H1 (cell line): ENCODE results near the gene SFN. TPM values are rescaled to one million over a fixed set of nuclear protein-coding genes. Genes with fewer than 3 reads are reported as not detected.

Experiments
- CTCF ChIA-PET: fragments of 300-600 bp; sonication (Branson Sonifier 250); formaldehyde crosslinking; loops from one replicate; lab custom pipeline; 2021; ENCODE audit not compliant: partially characterized antibody; lab: Charles Lee
- POLR2A ChIA-PET: fragments of 300-600 bp; sonication (Branson Sonifier 250); formaldehyde crosslinking; loops from one replicate; lab custom pipeline; 2021; ENCODE audit warnings: inconsistent platforms; ENCODE audit not compliant: partially characterized antibody; lab: Charles Lee
- DNase-seq, 2 experiments: peaks; one replicate each; pipeline versions ENCODE4 v3.0.0 to v3.0.0-alpha.2; 2010 to 2022; ENCODE audit warnings: low spot score in 2 of 2, low read depth in 1 of 2, mixed read lengths in 1 of 2
- FAIRE-seq: peaks from 2 replicates; lab custom pipeline; 2011; peaks lifted over from hg19 to GRCh38; lab: Jason Lieb, UNC
- H2AFZ ChIP-seq: 2 replicates; pipeline ENCODE4 v1.8.1; 2012; ENCODE audit warnings: low read length, inconsistent platforms
- H2AK5ac ChIP-seq: 2 replicates; pipeline ENCODE4 v1.6.1; 2013; ENCODE audit warnings: low read depth, low read length
- H2BK120ac ChIP-seq: replicated peaks from 2 replicates; pipeline ENCODE3; 2013; ENCODE audit warnings: low read depth, low read length, inconsistent platforms
- H2BK12ac ChIP-seq: 2 replicates; pipeline ENCODE4 v1.6.1; 2013; ENCODE audit warnings: low read depth, low read length
- H2BK15ac ChIP-seq: 2 replicates; pipeline ENCODE4 v1.6.1; 2013; ENCODE audit warnings: low read length
- H2BK20ac ChIP-seq: 2 replicates; pipeline ENCODE4 v1.6.1; 2013; ENCODE audit warnings: low read length
- H2BK5ac ChIP-seq: 2 replicates; pipeline ENCODE4 v1.6.1; 2013; ENCODE audit warnings: low read depth, low read length
- H3K14ac ChIP-seq: 2 replicates; pipeline ENCODE4 v1.6.1; 2013; ENCODE audit warnings: inconsistent platforms; ENCODE audit not compliant: insufficient read length
- H3K18ac ChIP-seq: 2 replicates; pipeline ENCODE4 v1.6.1; 2013; ENCODE audit warnings: low read length; ENCODE audit errors: extremely low read depth
- H3K23ac ChIP-seq: 2 replicates; pipeline ENCODE4 v1.6.1; 2013; ENCODE audit warnings: inconsistent platforms; ENCODE audit not compliant: insufficient read length
- H3K23me2 ChIP-seq: 2 replicates; pipeline ENCODE4 v1.6.1; 2013; ENCODE audit warnings: low read depth, low read length
- H3K27ac ChIP-seq: 2 replicates; pipeline ENCODE4 v1.6.1; 2011; ENCODE audit warnings: low read depth, low read length, inconsistent platforms
- H3K27me3 ChIP-seq, 4 experiments: replicated peaks in 1 of 4; 1 replicate in 1 of 4; 2 replicates in 3 of 4; pipeline versions ENCODE4 v1.6.1 to v1.8.1; 2011 to 2013; ENCODE audit warnings: low read length in 3 of 4, mild to moderate bottlenecking in 3 of 4, inconsistent platforms in 2 of 4, mixed read lengths in 2 of 4, moderate library complexity in 1 of 4; ENCODE audit not compliant: control insufficient read depth in 3 of 4, insufficient read depth in 3 of 4; ENCODE audit errors: extremely low read depth in 1 of 4
- H3K36me3 ChIP-seq, 4 experiments: 2 replicates each; pipeline versions ENCODE4 v1.6.1 to v1.8.1; 2011 to 2013; ENCODE audit warnings: mild to moderate bottlenecking in 4 of 4, low read length in 3 of 4, moderate library complexity in 2 of 4, control low read depth in 1 of 4, inconsistent platforms in 1 of 4; ENCODE audit not compliant: insufficient read depth in 4 of 4, control insufficient read depth in 2 of 4
- H3K4ac ChIP-seq: replicated peaks from 2 replicates; pipeline ENCODE3; 2013; ENCODE audit warnings: low read length, low read depth, mixed read lengths, inconsistent platforms; ENCODE audit not compliant: insufficient read length
- H3K4me1 ChIP-seq, 4 experiments: replicated peaks in 1 of 4; 1 replicate in 1 of 4; 2 replicates in 3 of 4; pipeline versions ENCODE4 v1.6.1 to v1.8.1; 2011 to 2013; ENCODE audit warnings: low read length in 3 of 4, inconsistent platforms in 2 of 4, mixed read lengths in 1 of 4; ENCODE audit not compliant: insufficient read depth in 4 of 4, control insufficient read depth in 3 of 4
- H3K4me2 ChIP-seq, 2 experiments: 2 replicates each; pipeline versions ENCODE4 v1.6.1 to v1.8.1; 2011 to 2013; ENCODE audit warnings: low read depth in 2 of 2, low read length in 2 of 2, control low read depth in 1 of 2, inconsistent platforms in 1 of 2, mild to moderate bottlenecking in 1 of 2; ENCODE audit not compliant: insufficient read depth in 1 of 2
- H3K4me3 ChIP-seq, 4 experiments: fragments of 200-600, 300-600 bp in 1 of 4; sonication (generic), shearing (Covaris generic), sonication (Bioruptor Twin) in 1 of 4; 2 replicates each; pipeline versions ENCODE4 v1.5.1 to v1.8.1; 2011 to 2016; ENCODE audit warnings: low read length in 4 of 4, low read depth in 3 of 4, control low read depth in 2 of 4, inconsistent platforms in 2 of 4, mild to moderate bottlenecking in 2 of 4, mixed read lengths in 1 of 4, moderate library complexity in 1 of 4; ENCODE audit not compliant: insufficient read depth in 2 of 4; ENCODE audit errors: extremely low read depth in 1 of 4
- H3K56ac ChIP-seq: replicated peaks from 2 replicates; pipeline ENCODE3; 2013; ENCODE audit warnings: low read depth, mild to moderate bottlenecking, mixed read lengths, low read length, inconsistent platforms; ENCODE audit not compliant: insufficient read length
- H3K79me1 ChIP-seq: 2 replicates; pipeline ENCODE4 v1.6.1; 2013; ENCODE audit warnings: low read depth, low read length, control low read depth
- H3K79me2 ChIP-seq, 2 experiments: 2 replicates each; pipeline versions ENCODE4 v1.6.1 to v1.8.1; 2012 to 2013; ENCODE audit warnings: low read length in 2 of 2, mild to moderate bottlenecking in 2 of 2, inconsistent platforms in 1 of 2; ENCODE audit not compliant: insufficient read depth in 2 of 2, control insufficient read depth in 1 of 2
- H3K9ac ChIP-seq, 4 experiments: replicated peaks in 1 of 4; 1 replicate in 1 of 4; 2 replicates in 3 of 4; pipeline versions ENCODE4 v1.6.1 to v1.8.1; 2011 to 2013; ENCODE audit warnings: low read depth in 3 of 4, low read length in 3 of 4, control low read depth in 2 of 4, mild to moderate bottlenecking in 2 of 4, moderate library complexity in 2 of 4, inconsistent platforms in 1 of 4; ENCODE audit errors: extremely low read depth in 1 of 4
- H3K9me3 ChIP-seq, 2 experiments: 2 replicates each; pipeline versions ENCODE4 v1.6.1 to v1.8.1; 2012 to 2013; ENCODE audit warnings: mild to moderate bottlenecking in 2 of 2, moderate library complexity in 2 of 2, control low read depth in 1 of 2, inconsistent platforms in 1 of 2, low read depth in 1 of 2, low read length in 1 of 2, mixed read lengths in 1 of 2; ENCODE audit not compliant: insufficient read depth in 2 of 2
- H4K20me1 ChIP-seq, 2 experiments: replicated peaks in 1 of 2; 2 replicates each; pipeline versions ENCODE3 to v1.8.1; 2011 to 2013; ENCODE audit warnings: inconsistent platforms in 2 of 2, low read length in 2 of 2, mild to moderate bottlenecking in 1 of 2; ENCODE audit not compliant: insufficient read depth in 2 of 2, control insufficient read depth in 1 of 2
- H4K5ac ChIP-seq: 2 replicates; pipeline ENCODE4 v1.6.1; 2013; ENCODE audit warnings: low read length, low read depth, mixed read lengths, inconsistent platforms; ENCODE audit not compliant: insufficient read length
- H4K8ac ChIP-seq: 2 replicates; pipeline ENCODE4 v1.8.0; 2013; ENCODE audit warnings: mild to moderate bottlenecking, moderate library complexity, low read length, inconsistent platforms; ENCODE audit not compliant: insufficient read depth; ENCODE audit errors: extremely low read depth
- H4K91ac ChIP-seq: replicated peaks from 2 replicates; pipeline ENCODE3; 2013; ENCODE audit warnings: low read length, mixed read lengths, inconsistent platforms; ENCODE audit not compliant: insufficient read length
- ASH2L ChIP-seq: fragments of 200-600, 300-600 bp; sonication (generic); IDR thresholded peaks from one replicate; pipeline ENCODE4 v1.7.1; 2017; ENCODE audit warnings: low read length
- CBX5 ChIP-seq: fragments of 300-800, 300-1000 bp; sonication (generic); IDR thresholded peaks from 2 replicates; pipeline ENCODE4 v1.7.1; 2016; ENCODE audit warnings: antibody characterized with exemption, low read length, low read depth
- CHD2 ChIP-seq: IDR thresholded peaks from 2 replicates; pipeline ENCODE4 v1.6.1; 2012; ENCODE audit warnings: low read length, improper control_type of control experiment
- EP300 ChIP-seq, 2 experiments: IDR thresholded peaks; 1 replicate in 1 of 2; 2 replicates in 1 of 2; pipeline ENCODE4 v1.6.1; 2011 to 2012; ENCODE audit warnings: low read depth in 2 of 2, low read length in 2 of 2, mild to moderate bottlenecking in 2 of 2, borderline replicate concordance in 1 of 2, inconsistent platforms in 1 of 2, moderate library complexity in 1 of 2
- GTF2F1 ChIP-seq: IDR thresholded peaks from 2 replicates; pipeline ENCODE4 v1.6.1; 2012; ENCODE audit warnings: low read depth, low read length, improper control_type of control experiment, borderline replicate concordance
- HDAC6 ChIP-seq: IDR thresholded peaks from one replicate; pipeline ENCODE4 v1.7.1; 2012; ENCODE audit warnings: low read depth, mild to moderate bottlenecking, inconsistent platforms, low read length, moderate library complexity
- SP1 ChIP-seq: IDR thresholded peaks from 2 replicates; pipeline ENCODE4 v1.6.1; 2011; ENCODE audit warnings: low read depth, low read length
- TAF7 ChIP-seq: optimal IDR thresholded peaks from 2 replicates; pipeline ENCODE3; 2011; ENCODE audit warnings: low read depth, mild to moderate bottlenecking, inconsistent platforms, low read length, moderate library complexity, borderline replicate concordance
- TCF12 ChIP-seq: IDR thresholded peaks from 2 replicates; pipeline ENCODE4 v1.6.1; 2011; ENCODE audit warnings: low read depth, mild to moderate bottlenecking, low read length
- WGBS, 2 experiments: shearing (Covaris generic) in 1 of 2; methylation state at CpG; one replicate each; pipeline versions ENCODE4 v1.1.6 to v1.1.7; 2013 to 2015; ENCODE audit warnings: low lambda C conversion rate in 2 of 2, mixed read lengths in 2 of 2, inconsistent platforms in 1 of 2, low coverage in 1 of 2, missing lambda C conversion rate in 1 of 2; ENCODE audit not compliant: insufficient replicate concordance in 2 of 2, insufficient coverage in 1 of 2, insufficient read length in 1 of 2; ENCODE audit errors: extremely low coverage in 1 of 2, missing lambda C conversion rate in 1 of 2; 5-methylcytosine and 5-hydroxymethylcytosine counted together
- polyA plus RNA-seq, 7 experiments: library from polyadenylated mRNA; depleted of rRNA in 3 of 7; stranded (reverse) in 5 of 7; unstranded in 2 of 7; fragments of >200 nt in 5 of 7; fragments of 200-250 nt in 2 of 7; gene quantifications; 1 replicate in 5 of 7; 2 replicates in 1 of 7; 4 replicates in 1 of 7; pipeline versions ENCODE4 v1.2.1 to v1.2.3, GENCODE V29; 2011 to 2013; ENCODE audit warnings: missing spikeins in 2 of 7, mixed read lengths in 2 of 7
- total RNA-seq: library from RNA; stranded (reverse); fragmentation: NEBNext Ultra II Directional; extraction: Animal tissue kit (Norgen Biotek cat#: 25700); gene quantifications from 2 replicates; pipeline ENCODE4 v1.2.1, GENCODE V29; 2021
- TF ChIP-seq, protein P1 (sequence below), 3 experiments: IDR thresholded peaks; 1 replicate in 2 of 3; 2 replicates in 1 of 3; pipeline versions ENCODE4 v1.5.1 to v1.6.1; 2011; ENCODE audit warnings: low read length in 3 of 3, mild to moderate bottlenecking in 3 of 3, inconsistent platforms in 2 of 3, low read depth in 1 of 3, moderate library complexity in 1 of 3; ENCODE audit not compliant: insufficient read depth in 1 of 3; ENCODE audit errors: control extremely low read depth in 1 of 3

Gene SFN
- total and polyA plus RNA-seq, 2 of the 8 experiments (the other 6 are each of a cell fraction or from before 2014, with no cell fraction given), result 3.3 to 3.9 TPM

DNA sequence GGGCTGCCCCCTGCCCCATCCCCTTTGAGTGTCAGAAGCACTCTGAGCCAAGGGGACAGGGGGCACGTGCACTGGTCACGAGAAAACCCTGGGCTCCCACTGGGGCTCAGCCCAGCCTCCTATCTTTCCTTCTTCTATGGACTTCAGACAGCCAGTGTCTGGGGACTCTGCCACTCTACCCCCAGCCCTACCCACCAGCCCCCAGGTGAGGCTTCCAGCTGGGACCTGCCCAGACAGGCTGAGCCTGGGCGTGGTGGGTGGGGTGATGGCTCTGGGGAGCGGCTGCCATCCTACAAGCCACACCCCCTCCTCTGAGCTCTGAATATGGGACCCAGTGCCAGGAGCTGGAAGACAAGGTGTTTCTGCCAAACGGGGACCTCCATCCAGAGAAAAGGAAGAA is 8.0 kb upstream of the SFN start:
- Histone ChIP-seq H3K27ac (no peak overlapping the region), H2BK120ac (no peak overlapping the region), H3K4me2 (no peak overlapping the region), H3K18ac (no peak overlapping the region), H2BK12ac (no peak overlapping the region), H3K23ac (no peak overlapping the region), H3K4ac (no peak overlapping the region), H3K4me3 (no peak overlapping the region), H4K91ac (no peak overlapping the region), H3K9ac (no peak overlapping the region), H2BK15ac (no peak overlapping the region), H2AFZ (no peak overlapping the region), H3K79me1 (no peaks in the 10 kb centered on the region), H3K36me3 (peaks cover 0 to 19% (median 11%) of the 10 kb centered on the region in 4 experiments; a peak in 5 of 8 replicates), H2AK5ac (no peak overlapping the region), H2BK5ac (no peak overlapping the region), H3K14ac (no peak overlapping the region), H3K9me3 (no peaks in the 10 kb centered on the region), H3K27me3 (no peaks in the 10 kb centered on the region; a peak in 1 of 7 replicates), H4K5ac (no peak overlapping the region), H3K79me2 (no peaks in the 10 kb centered on the region), H2BK20ac (no peak overlapping the region), H3K56ac (no peak overlapping the region), H3K23me2 (no peaks in the 10 kb centered on the region), H4K20me1 (peaks cover 0 to 5% of the 10 kb centered on the region in 2 experiments), H3K4me1 (peaks cover 0 to 10% (median 6%) of the 10 kb centered on the region in 4 experiments; a peak in 6 of 7 replicates), H4K8ac (no peak overlapping the region)
- DNase-seq (no peak), FAIRE-seq (no peak)
- POLR2A ChIA-PET, result interaction anchor here (0.6 to 1.7 kb wide), 3 partner anchors 34 to 145 kb away, joined by 4 to 7 read pairs (median 4); partner anchors contain the start of gene GPN2
- CTCF ChIA-PET, result interaction anchor here (0.7 to 22.8 kb wide), 8 partner anchors 9 to 251 kb away, joined by 3 to 547 read pairs (median 5); partner anchors contain the start of genes GPN2 and SFN
- WGBS, 2 experiments, result 89% methylated on average over 3 of the region's 5 CpGs; no CpG with 5 or more reads in 1 of the 2 experiments
- no peak for TF ChIP-seq ASH2L
- no peak for TF ChIP-seq GTF2F1
- TF ChIP-seq CBX5, result no peak
- TF ChIP-seq SP1, result no peak
- no peak for TF ChIP-seq TCF12
- no peak for TF ChIP-seq TAF7
- no peak for TF ChIP-seq EP300 (IDR thresholded peaks at IDR 0.05; ENCODE audit: borderline replicate concordance in 1 of 2, low read depth in 2 of 2, low read length in 2 of 2)
- TF ChIP-seq CHD2, result no peak
- TF ChIP-seq, protein P1, sequence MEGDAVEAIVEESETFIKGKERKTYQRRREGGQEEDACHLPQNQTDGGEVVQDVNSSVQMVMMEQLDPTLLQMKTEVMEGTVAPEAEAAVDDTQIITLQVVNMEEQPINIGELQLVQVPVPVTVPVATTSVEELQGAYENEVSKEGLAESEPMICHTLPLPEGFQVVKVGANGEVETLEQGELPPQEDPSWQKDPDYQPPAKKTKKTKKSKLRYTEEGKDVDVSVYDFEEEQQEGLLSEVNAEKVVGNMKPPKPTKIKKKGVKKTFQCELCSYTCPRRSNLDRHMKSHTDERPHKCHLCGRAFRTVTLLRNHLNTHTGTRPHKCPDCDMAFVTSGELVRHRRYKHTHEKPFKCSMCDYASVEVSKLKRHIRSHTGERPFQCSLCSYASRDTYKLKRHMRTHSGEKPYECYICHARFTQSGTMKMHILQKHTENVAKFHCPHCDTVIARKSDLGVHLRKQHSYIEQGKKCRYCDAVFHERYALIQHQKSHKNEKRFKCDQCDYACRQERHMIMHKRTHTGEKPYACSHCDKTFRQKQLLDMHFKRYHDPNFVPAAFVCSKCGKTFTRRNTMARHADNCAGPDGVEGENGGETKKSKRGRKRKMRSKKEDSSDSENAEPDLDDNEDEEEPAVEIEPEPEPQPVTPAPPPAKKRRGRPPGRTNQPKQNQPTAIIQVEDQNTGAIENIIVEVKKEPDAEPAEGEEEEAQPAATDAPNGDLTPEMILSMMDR (IDR thresholded peaks at IDR 0.05; ENCODE audit: control extremely low read depth in 1 of 3, insufficient read depth in 1 of 3, low read depth in 1 of 3, low read length in 3 of 3), result no peak
- no peak for TF ChIP-seq HDAC6
